Fibroblast of skin of back (primary cell): Measurements from ENCODE around the gene ACIN1.
A peak's percentile ranks its signal among the peaks of the same experiment; 100 is the strongest.

ENCODE experiments used
- DNase-seq: peaks from one replicate; pipeline ENCODE4 v3.0.0-alpha.2; 2013

The ACIN1 gene

DNA sequence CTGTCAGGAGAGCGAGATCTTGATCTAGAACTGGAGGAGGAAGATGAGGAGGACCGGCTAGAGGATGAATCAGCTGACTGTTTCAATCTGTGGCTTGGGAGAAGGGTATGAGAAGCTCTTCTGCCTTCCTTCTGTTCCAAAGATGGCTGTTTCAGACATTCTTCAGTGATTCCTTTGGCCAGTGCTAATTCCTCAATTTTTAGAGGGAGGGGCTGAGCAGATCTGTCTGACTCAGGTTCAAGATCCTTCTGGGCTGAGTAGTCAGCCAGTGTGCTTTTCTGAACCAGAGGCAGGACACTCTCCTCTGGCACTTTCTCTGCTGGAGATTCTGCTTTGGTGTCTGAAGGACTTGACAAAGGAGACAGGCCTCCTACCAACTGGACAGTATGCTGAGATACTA lies 15.2 kb downstream of the ACIN1 start:
- DNase-seq: peak; percentile 54

DNA sequence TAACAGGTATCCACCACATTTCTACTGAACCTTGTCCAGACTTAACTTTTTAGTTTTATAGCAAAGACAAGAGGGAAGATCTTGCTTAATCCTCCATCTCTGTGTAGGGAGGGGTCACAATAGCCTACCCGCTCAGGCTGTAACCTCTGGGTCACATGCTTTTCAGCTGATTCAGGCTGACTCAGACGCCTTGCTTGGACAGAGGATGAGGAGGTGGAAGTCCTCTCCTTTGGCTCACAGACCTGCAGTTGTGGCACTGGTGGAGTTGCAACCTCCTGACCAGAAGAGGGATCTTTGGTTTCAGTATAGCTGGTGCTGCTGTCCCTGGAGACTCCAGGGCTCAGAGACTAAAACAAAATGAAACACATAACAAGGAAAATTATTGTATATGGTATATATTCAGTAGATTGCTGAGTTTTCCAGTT lies 16.2 kb downstream of the ACIN1 start:
- DNase-seq: peak; percentile 93

DNA sequence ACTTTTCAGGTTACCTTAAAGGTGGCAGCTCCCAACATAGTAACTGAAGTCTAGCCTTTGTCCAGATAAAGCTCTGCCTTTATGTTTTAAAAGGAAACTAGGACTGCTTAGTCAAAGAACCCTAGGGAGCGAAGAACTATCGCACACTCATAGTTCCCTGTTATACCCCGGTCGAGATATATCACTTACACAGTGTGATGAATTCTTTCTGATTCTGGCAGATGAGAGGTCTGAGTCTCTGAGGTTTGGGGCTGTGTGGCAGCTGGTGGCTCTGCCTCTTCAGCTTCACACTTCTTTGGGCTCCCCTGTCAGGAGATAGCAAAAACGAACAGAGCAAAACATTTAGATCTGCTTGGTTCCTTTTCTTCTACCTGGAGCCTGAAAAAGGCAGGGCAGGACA lies 17.0 kb downstream of the ACIN1 start:
- DNase-seq: no peak

DNA sequence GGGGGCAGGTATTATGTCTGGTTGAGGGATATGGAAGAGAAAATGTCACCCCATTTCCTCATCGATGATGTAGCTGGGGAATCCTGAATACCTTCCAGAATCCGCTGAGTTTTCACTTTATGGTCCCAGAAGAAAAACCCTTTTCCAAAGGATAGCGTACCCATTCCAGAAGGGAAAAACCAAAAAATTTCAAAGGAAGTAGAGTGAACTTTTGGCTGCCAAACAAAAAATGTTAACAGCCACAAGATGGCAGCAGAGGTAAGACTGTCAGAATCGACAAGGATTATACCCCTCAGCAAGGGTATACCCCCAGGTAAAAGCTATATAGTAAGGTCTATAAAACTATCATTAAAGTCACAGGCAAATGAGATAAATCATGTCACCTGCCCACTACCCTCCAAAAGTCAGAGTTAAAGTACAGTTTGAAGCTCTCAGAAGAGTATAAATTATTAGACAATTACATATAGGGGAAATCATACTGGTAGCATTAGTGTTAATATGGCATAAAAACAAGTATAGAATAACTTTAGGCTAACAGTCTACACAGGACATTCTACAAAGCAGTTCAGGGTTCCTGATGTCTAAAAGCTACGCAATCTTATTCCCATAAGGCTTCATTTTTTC lies 18.0 kb downstream of the ACIN1 start:
- DNase-seq: peak; percentile 38

DNA sequence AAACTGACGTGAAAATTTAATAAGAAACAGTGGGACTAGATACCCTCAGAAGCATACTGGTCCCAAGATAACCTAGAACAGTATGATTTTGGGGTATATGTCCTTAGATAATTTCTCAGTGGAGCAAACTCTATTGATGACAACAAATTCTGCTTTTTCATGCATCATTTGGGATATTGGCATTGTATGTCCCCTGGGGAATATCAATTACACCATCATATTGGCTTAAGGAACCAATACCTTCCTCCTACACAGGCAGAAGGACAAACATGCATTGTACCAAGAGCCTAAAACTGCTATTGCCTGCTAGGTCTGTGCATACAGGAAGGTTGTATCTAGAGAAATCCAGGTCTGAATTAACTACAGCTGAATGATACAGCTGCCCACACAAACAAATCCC lies 20.0 kb downstream of the ACIN1 start:
- DNase-seq: no peak

DNA sequence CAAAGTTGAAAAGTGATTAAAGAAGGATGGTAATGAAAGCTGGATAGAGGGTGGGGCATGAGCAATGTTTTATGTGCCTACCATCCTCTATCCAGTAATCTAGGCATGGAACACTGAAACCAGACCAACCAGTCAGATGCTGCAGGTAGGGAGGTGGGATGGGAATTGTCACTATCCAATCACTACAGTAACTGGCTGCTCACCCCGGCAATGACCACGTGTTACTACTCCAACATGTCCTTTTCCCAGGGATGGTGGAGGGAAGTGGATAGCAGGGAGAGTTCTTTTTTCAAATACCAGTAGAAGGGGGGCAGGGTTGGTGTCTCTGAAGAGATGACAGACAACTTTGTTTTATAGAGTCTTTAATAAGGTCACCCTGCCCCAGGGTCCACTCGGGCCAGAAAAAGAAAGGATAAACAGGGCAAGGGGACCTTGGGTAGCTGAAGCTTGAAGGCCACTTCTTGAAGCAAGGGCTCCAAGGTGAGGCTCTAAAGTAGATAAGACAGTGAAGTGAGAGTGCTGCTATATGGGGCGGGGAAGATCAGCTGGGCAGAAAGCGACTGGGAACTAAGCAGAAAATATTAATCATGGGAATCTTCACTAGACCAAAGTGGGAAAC lies 22.9 kb downstream of the ACIN1 start:
- no peak for DNase-seq

DNA sequence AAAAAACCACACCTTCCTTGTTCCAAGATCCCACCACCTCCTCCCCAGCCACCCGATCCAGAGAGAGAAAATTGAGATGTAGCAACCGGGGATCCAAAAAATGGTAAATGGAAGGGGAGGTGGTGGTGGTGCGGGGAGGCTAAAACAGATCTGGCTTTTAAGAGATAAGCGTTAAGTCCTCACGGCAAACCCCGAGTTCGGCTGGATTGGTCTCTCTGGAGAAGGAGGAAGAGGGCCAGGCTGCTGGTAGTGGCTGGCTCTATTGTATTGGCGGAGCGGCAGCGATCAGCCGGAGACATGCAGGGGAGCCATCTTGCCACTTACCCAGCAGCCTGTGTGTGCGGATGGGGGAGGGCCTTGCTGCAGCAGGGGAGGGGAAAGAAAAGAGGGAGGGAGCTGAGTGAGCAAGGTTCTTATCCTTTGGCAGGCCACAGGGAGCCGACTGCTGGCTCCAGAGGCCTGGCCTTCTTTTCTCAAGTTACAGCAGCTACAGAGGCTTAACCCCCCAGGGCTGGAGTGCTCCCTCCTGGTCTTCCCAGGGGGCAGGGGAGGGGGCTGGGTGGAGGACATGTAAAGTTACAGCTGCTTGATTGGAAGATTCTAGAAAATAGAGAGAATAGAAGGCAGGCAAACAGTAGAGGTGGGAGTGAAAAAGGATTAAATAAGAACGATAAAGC lies 23.6 kb downstream of the ACIN1 start:
- DNase-seq: peak; percentile 94

DNA sequence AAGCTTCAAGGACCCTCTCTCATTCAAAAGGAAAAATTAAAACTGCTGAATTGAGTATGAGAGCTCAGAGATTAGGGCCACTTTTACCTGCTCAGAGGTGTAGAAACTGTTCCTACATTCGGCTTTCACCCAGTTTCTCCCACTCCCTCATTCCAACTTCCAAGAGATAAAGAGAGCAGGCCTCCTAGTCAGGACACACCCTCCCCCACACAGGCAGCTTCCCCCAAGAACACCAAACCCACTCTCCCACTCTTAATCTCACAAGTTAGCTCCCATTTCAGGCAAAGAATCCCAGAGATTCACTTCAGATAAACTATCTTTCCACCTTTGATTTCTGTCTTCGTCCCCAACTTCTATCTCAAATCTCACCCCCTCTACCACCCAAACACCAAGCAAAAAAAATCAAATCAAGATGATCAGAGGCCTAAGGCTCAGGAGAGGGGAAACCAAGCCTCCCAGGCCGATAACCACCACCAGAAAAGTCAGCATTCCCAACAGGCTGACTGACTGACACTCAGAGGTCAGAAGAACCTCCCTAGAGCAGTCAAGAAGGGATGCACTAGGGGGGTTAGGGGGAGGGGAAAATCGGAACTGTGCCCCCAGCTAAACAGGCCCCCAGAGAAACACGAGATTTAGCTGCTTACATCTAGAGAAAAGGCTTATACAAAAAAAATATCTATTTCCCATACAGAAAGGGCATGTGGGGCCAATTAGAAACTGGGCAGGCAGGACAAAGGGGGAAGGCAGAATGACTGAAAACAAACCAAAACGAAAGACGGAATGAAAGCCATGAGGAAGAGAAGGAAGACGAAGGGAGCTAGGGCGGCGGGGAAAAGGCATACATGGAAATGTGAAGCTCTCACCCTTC lies 24.4 kb downstream of the ACIN1 start:
- no peak for DNase-seq

DNA sequence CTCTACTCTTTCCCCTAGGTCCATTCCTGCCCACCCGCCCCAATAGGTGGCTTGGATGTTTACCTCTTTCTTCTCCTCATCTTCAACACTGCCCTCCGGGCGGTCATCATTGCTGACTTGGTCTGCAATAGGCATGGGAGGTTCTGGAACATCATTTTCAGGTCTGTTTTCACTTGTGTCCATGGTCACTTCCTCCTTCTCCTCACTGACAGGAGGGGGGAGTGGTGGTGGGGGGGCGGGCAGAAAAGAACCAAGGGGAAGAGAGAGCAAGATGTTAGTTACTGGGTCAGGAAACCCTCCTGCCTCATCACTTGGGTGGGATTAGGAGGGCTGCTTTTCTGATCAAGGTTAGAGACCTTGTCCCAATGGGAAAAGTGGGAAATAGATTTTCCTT lies 25.5 kb downstream of the ACIN1 start:
- DNase-seq: no peak

DNA sequence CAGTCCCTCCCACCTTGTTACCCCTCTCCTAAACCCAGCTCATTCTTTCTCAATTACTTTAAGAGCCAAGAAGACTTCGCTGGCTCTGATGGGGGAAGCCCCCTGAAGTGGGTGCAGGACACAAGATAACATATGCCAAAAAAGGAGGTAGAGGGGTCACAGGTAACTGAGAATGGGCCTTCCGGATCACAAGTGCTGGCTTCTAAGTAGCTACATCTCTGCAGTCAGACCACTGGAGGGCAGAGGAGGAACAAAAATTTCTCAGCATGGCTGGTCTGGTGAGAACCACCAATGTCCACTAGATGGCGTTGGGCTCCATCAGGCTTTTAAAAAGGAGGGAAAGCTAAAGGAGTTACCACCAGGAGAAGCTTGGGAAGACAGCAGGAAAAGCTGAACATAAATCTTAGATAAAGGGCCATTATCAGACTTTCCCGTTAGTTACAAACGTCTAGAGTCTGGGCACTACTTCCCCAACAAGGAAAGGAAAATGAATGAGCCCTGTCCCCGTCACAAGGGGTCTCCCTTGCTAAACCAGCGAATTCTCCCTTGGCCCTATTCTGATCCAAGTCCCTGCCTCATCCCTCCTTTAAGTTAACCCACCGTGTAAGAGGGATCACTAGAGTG lies 26.0 kb downstream of the ACIN1 start:
- DNase-seq: peak; percentile 90

DNA sequence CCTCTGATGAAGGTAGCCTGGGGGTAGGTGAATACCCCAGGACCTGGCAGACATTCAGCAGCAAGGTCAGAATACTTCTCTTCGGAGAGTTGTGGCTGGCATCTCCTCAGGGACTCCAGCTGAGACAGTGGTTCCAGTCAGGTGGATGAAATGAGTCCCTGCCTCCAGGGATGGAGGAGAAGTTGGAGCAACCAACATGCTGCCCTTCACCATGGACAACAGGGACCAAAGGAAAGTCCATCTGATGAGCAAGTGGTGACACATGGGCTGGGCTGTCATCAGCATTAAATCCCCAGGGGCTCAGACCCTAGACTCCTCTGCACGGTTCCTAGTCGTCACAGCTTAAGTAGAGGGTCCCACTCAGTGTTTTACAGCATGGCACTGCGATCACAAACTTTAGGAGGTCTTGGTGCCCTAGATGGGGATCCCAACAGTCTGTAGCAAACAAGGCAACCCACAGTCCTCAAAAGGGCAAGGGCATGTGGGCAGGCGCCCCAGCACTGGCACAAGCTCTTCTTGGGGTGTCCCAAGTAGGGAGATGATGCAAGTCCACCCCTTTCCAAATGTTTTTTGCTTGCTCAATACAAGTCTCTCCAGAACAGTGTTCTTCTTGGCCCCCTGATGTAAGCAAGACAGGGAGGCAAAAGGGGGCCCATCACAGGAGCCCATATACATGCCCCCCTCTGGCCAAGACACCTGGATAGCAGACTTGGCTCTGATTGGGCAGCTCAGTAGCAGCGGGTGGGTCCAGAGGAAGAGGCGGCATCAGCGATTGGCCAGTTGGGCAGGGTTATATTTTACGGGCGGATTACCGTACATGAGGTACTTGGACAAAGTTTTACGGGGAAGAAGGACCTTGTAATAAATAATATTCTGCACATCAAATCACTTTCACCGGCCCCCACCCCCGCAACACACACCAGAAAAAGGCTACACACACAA lies 26.8 kb downstream of the ACIN1 start:
- DNase-seq: no peak

DNA sequence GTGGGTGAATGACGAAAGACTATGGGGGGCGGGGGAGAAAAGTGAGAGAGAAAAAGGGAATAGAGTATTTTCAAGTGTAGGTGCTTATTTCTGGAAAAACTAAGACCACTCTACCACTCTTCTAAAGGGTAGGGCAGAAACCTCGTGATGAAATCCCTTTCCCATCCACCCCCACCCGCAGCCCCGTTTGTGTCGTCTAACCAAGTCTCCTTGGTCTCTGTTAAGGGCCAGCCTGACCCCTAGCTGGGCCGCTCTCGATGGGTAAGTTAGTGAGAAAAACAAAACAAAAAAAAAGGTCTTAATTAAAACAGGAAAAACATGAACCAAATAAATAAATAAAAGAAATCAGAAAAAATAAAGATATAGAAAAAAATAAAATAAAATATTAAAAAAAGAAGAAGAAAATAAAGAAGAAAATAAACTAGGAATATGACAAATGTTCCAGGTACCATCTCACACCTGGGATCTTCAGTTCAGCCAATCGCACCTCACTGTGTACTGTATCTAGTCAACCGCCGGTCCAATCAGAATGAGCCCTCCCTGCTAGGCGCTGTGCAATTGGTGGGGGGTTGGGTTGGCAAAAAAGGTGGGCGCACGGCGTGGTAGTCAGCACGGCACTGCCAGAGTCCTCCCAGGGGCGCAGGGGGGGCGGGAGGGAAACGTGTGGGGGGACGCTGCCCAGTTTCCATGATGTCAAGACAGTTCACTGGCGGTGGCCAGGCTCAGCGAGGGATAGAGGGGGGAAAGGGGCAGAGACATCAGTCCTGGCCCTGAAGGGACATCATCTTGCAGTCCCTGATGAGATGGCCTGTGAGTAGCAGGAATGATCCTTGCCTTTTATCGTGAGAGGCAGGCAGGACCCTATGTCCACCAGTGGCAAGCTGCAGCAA lies 27.8 kb downstream of the ACIN1 start:
- DNase-seq: no peak

DNA sequence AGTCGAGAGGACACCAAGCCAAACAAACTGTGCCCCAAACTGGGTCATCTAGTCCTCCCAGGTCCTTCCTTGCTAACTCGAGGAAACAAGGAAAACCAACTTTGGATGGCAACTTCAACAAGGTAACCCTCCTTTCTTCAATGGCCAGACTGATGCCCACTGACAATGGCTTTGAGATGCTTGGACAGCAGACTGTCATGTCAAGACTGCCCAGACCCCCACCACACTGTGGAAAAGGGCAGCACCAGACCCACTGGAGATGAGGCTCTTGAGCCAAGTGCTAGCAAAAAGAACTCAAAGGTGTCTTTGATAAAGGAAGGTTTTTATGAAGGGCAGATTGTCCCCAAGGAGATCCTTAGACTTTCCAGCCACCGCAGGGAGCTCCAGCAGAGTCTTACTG lies 28.6 kb downstream of the ACIN1 start:
- no peak for DNase-seq

DNA sequence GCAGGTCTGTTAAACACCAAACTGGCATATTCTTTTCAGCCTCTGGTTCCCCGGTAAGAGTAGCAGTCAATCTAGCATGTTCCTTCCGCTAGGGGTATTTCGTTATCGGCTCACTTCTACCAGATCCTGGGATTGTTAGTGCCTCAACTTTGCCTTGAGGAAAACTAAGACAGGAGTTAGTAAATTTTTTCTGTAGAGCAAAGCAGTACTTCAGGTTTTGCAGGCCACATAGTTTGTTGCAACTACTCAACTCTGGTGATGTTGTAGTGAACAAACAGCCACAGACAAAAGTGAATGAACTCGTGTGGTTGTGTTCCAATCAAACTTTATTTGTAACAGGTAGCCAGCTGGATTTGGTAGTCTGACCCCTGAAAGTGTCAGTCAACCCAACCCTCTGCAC lies 31.3 kb downstream of the ACIN1 start:
- no peak for DNase-seq

DNA sequence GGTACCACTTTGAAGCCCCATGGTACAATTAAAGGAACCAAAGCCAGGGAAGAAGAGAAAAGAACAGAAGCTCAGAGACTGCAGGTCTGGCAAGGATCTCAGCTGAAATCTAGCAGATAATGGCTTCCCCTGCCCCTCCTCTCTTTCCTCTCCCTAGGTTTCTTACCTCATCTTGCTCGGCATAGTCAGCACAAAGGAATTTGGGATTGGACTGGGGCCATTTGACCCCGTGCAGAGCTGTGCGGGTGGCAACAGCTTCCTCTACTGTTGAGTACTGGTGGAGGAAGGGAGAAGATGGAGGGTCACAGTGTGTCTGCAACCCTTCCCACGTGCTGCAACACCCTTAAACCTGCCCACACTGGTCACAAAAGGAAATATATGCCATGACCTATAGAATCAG lies 32.9 kb downstream of the ACIN1 start:
- DNase-seq: peak; percentile 96

DNA sequence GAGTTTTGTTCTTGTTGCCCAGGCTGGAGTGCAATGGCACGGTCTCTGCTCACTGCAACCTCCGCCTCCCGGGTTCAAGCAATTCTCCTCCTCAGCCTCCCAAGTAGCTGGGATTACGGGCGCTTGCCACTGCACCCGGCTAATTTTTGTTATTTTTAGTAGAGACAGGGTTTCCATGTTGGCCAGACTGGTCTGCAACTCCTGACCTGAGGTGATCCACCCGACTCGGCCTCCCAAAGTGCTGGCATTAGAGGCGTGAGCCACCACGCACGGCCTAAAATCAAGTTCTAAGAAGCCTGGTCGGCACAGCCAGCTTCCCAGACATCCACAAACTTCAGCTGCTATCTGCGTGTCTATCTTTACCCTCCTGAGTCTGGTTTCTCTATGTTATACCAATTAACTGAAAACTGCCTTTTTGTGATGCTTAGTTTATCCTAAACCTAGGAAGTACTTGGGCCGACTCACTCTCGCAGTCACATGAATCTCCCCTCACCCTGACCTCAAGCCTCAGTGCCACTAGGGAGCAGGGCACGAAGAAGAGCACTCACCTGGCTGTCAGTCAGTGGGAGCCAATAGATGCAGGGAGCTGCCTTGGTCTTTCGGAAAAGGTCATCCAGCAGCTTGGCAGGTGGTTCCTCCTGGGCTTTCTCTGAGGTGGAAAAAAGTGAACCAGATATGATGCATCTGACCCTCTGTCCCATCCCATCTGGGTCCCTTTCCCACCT lies 34.2 kb downstream of the ACIN1 start:
- DNase-seq: no peak

DNA sequence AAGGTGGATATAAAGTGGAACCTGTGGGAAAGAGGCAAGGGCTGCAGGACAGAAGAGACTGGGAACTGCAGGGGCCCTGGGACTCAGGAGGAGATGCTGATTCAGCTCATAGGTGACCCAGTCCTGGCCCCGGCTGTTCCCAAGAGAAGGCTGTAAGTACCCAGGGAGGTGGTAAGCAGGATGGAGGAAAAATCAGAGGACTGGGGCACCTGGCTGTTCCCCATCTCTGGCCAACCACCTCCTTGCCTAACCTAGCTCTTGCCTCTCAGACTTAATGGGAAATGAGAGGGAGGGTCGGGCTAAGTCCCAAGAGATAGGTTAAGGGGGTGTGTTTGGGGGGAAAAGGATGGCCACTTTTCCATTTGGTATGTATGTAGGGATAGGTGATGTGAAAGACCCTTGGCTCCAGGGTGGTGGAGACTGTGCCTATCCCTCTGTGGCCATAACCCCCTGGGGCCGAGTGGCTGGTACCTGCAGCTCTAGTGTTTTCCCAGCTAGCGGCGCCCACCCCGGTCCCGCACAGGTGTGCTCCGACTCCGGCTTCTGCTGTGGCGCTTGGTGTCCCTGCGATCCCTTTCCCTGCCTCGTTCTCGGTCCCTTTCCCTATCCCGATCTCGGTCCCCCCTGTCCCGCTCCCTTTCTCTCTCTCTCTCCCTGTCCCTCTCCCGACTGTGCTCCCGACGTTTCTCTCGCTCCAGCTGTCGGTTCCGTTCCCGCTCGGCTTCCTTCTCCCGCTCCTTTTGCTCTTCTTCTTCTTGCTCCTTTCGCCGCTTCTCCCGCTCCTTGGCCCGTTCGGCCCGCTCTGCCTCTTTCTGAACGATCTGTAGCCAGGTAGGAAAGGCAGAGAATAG lies 36.1 kb downstream of the ACIN1 start:
- no peak for DNase-seq

DNA sequence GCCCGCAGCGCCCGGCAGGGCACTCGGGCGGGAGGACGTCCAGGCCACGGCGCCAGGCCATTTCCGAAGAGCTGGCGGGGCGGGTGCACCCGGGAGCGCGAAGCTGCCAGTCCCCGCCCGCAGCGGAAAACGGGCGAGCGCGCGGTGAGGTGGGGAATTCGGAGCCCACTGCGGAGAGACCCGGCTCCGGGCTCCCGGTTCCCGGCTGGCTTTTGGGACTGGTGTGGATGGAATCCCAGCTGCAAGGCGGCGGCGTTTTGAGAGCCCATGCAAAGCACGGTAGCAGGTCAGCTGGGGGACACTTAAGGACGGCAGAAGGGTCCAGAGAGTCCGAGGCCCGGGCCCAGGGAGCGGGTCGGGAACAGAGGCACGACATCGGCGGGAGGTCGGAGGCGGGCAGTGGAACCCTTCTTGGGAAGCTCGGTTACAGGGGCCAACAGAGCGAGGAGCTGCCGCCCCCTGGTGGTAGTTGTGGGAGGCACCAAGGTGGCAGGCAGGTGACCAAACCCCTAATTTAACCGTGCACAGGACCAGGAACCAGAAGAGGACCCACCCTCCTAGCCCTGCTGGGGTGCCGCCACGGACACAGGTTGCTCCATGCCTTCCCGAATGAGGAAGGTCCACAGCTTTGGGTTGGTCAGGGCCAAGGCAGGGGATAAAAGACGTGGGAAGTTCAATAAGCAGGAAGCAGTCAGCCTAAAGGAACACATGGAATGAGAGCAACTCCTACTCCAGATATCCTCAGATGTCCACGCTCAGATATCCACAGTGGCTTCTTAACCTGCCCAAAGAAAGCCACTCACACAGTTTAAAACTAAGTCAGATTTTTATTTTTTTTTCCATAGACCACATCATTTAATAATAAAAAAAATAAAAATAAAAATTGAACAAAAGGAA lies 36.9 kb downstream of the ACIN1 start:
- peak; percentile 79 for DNase-seq
